KMS-11 (cell line): Measurements from ENCODE around the gene ARMC2.

Source experiments
- H2AFZ ChIP-seq: fragments of 200-600 bp; sonication (generic); 2 replicates; pipeline ENCODE4 v1.6.1; 2016; ENCODE audit warnings: antibody characterized with exemption, mixed run types, low read depth
- H3K27ac ChIP-seq: fragments of 200-600 bp; sonication (generic); 2 replicates; pipeline ENCODE4 v1.6.1; 2016; ENCODE audit warnings: mild to moderate bottlenecking, mixed run types
- H3K27me3 ChIP-seq: fragments of 200-600 bp; sonication (generic); 2 replicates; pipeline ENCODE4 v1.6.1; 2017; ENCODE audit warnings: mild to moderate bottlenecking, low read depth, mixed run types, moderate library complexity; ENCODE audit not compliant: insufficient read depth
- H3K36me3 ChIP-seq: fragments of 200-600 bp; sonication (generic); 2 replicates; pipeline ENCODE4 v1.6.1; 2017; ENCODE audit warnings: mild to moderate bottlenecking, mixed run types; ENCODE audit not compliant: insufficient read depth
- H3K4me1 ChIP-seq: fragments of 200-600 bp; sonication (generic); 2 replicates; pipeline ENCODE4 v1.6.1; 2016; ENCODE audit warnings: mild to moderate bottlenecking, low read depth, mixed run types; ENCODE audit not compliant: poor library complexity, severe bottlenecking
- H3K4me2 ChIP-seq: fragments of 200-600 bp; sonication (generic); 2 replicates; pipeline ENCODE4 v1.7.0; 2016; ENCODE audit warnings: mild to moderate bottlenecking, mixed run types
- H3K4me3 ChIP-seq: fragments of 200-600 bp; sonication (generic); IDR thresholded peaks from 2 replicates; pipeline ENCODE4 v1.6.1; 2017; ENCODE audit warnings: low read depth, low read length, mixed read lengths; ENCODE audit not compliant: insufficient read depth
- H3K79me2 ChIP-seq: fragments of 200-600 bp; sonication (generic); 2 replicates; pipeline ENCODE4 v1.6.1; 2016; ENCODE audit warnings: low read depth, mixed run types; ENCODE audit not compliant: insufficient read depth
- H3K9ac ChIP-seq: fragments of 200-600 bp; sonication (generic); 2 replicates; pipeline ENCODE4 v1.6.1; 2016; ENCODE audit warnings: mild to moderate bottlenecking, mixed run types
- H4K20me1 ChIP-seq: fragments of 200-600 bp; sonication (generic); 2 replicates; pipeline ENCODE4 v1.6.1; 2016; ENCODE audit warnings: mild to moderate bottlenecking, mixed run types; ENCODE audit not compliant: insufficient read depth
- CTCF ChIP-seq: fragments of 200-600 bp; sonication (generic); conservative IDR thresholded peaks from 2 replicates; pipeline ENCODE4 v1.6.1; 2017; ENCODE audit warnings: low read depth, mild to moderate bottlenecking, antibody characterized with exemption, low read length, moderate library complexity, mixed read lengths

The ARMC2 gene

DNA sequence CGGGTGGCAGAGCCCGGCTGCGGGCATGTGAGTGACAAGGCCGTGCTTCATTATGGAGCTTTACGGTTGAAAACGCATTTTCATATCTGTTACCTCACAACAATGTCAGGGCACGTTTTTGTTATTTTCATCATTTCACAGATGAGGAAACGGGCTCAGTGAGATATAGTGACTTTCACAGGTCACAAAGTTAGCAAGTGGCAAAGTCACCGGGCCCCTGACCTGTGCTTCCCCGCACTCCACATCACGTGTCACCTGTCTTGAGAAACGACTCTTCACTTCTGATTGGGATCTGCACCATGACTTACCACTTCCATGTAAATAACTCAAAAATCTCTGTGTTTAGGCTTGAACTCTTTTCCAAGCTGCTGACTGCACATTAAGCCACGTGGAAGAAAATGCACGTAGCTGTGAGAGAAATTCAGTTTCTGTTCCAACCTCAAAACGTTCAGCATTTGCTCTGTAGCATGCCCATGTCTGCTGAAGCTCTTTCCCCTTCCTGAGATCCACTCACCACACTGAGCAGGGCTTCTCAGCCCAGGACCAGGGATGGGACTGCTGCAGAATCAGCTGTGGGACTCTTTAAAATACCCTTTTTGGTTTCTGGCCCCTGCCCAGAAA is 107.2 kb downstream of the ARMC2 start:
- H3K36me3 ChIP-seq: no peaks in the 10 kb centered on the region
- H3K4me2 ChIP-seq: peak overlapping the region; percentile 51
- peak overlapping the region; percentile 31; the same call in 1 of the 2 replicates for H3K9ac ChIP-seq
- H3K27me3 ChIP-seq: no peaks in the 10 kb centered on the region
- H3K27ac ChIP-seq: peak overlapping the region; percentile 77
- peak overlapping the region; percentile 74 for H2AFZ ChIP-seq
- peaks cover 25% of the 10 kb centered on the region for H3K4me1 ChIP-seq
- no peak for TF ChIP-seq CTCF
- no peaks in the 10 kb centered on the region for H4K20me1 ChIP-seq
- H3K4me3 ChIP-seq: no peak overlapping the region
- H3K79me2 ChIP-seq: no peaks in the 10 kb centered on the region

- Histone ChIP-seq H3K4me2 (no peak overlapping the region), H3K27me3 (no peaks in the 10 kb centered on the region), H3K79me2 (no peaks in the 10 kb centered on the region), H3K4me1 (peaks cover 25% of the 10 kb centered on the region), H3K9ac (no peak overlapping the region), H2AFZ (no peak overlapping the region), H3K36me3 (no peaks in the 10 kb centered on the region), H3K27ac (no peak overlapping the region), H4K20me1 (no peaks in the 10 kb centered on the region), H3K4me3 (no peak overlapping the region)
- TF ChIP-seq CTCF: no peak
Observed at GRCh38 chr6:108957221-108957620, 109.0 kb downstream of the ARMC2 start.

DNA sequence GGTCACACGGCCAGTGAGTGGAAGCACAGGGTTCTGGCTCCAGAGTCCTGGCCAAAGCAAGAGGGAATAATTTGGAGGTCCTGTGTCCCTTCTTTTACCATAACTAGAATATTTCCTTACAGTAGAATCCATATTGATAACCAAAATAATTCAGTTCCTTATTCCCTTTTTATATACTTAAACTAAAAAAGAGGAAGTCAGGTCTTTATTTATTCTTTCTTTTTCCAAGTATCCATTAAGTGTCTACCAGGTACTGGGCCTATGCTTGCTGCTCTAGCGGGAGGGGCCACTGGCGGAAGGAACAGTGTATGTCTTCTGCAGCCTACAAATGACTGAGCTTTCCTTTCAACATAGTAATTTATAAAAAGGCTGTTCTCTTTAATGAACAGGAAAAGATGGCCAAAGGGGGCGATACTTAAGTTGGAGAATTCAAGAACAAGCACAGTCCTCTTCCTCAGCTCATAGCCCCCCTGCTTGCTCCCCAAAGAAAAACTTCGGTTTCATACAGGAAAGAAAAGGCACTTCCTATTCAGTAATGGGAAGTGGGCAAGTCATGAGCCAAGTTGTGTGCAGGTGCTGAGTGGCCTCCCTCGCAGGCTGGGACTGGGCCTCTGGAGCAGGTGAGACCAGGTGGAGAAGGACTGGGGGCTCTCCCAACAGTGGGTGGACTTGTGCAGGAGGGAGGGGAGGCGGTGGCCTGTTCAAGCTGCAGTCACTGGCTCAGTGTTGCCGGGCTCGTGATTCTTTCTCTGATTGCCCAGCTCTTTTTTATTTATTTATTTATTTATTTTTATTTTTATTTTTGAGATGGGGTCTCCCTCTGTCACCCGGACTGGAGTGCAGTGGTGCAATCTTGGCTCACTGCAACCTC is 110.9 kb downstream of the ARMC2 start:
- Histone ChIP-seq H3K36me3 (no peaks in the 10 kb centered on the region), H3K27me3 (no peaks in the 10 kb centered on the region), H4K20me1 (no peaks in the 10 kb centered on the region), H3K79me2 (no peaks in the 10 kb centered on the region), H2AFZ (no peak overlapping the region), H3K9ac (no peak overlapping the region), H3K4me1 (peaks cover 25% of the 10 kb centered on the region), H3K4me3 (no peak overlapping the region), H3K27ac (no peak overlapping the region), H3K4me2 (no peak overlapping the region)
- no peak for TF ChIP-seq CTCF

GRCh38 chr6:108959972-108960582 is 111.9 kb downstream of the ARMC2 start:
- Histone ChIP-seq H3K27me3 (no peaks in the 10 kb centered on the region), H4K20me1 (no peaks in the 10 kb centered on the region), H3K4me2 (no peak overlapping the region), H3K4me3 (no peak overlapping the region), H2AFZ (no peak overlapping the region), H3K4me1 (peaks cover 21% of the 10 kb centered on the region), H3K27ac (no peak overlapping the region), H3K36me3 (no peaks in the 10 kb centered on the region), H3K9ac (no peak overlapping the region), H3K79me2 (no peaks in the 10 kb centered on the region)
- TF ChIP-seq CTCF: no peak
